ENCODE results near the gene SLC24A3.

The SLC24A3 gene

GRCh38 chr20:19274001-19274400 lies 61.6 kb downstream of the SLC24A3 start:
- DNase-seq, result no peak

- no peak for DNase-seq
These were observed 62.1 kb downstream of the SLC24A3 start for GRCh38 chr20:19274412-19275015.

GRCh38 chr20:19275038-19275629 lies 62.7 kb downstream of the SLC24A3 start:
- peak; percentile 18 for DNase-seq

GRCh38 chr20:19275630-19276071 lies 63.2 kb downstream of the SLC24A3 start:
- no peak for DNase-seq

GRCh38 chr20:19277381-19277780 lies 64.9 kb downstream of the SLC24A3 start:
- no peak for DNase-seq

GRCh38 chr20:19283490-19284025 lies 71.1 kb downstream of the SLC24A3 start:
- no peak for DNase-seq

- DNase-seq, result no peak
These were observed 72.1 kb downstream of the SLC24A3 start for GRCh38 chr20:19284400-19285178.

GRCh38 chr20:19285436-19285835 lies 73.0 kb downstream of the SLC24A3 start:
- no peak for DNase-seq

- DNase-seq, result no peak
These were observed 75.6 kb downstream of the SLC24A3 start for GRCh38 chr20:19288061-19288460.

GRCh38 chr20:19288636-19289035 lies 76.2 kb downstream of the SLC24A3 start:
- no peak for DNase-seq

- no peak for DNase-seq
These were observed 77.0 kb downstream of the SLC24A3 start for GRCh38 chr20:19289451-19289850.

- no peak for DNase-seq
These were observed 78.8 kb downstream of the SLC24A3 start for GRCh38 chr20:19291024-19291817.

- no peak for DNase-seq
These were observed 79.3 kb downstream of the SLC24A3 start for GRCh38 chr20:19291818-19292132.

- DNase-seq, result no peak
These were observed 79.8 kb downstream of the SLC24A3 start for GRCh38 chr20:19292254-19292653.

- no peak for DNase-seq
These were observed 82.6 kb downstream of the SLC24A3 start for GRCh38 chr20:19295076-19295475.

- DNase-seq, result no peak
These were observed 86.2 kb downstream of the SLC24A3 start for GRCh38 chr20:19298652-19299051.

- no peak for DNase-seq
These were observed 88.0 kb downstream of the SLC24A3 start for GRCh38 chr20:19300395-19300794.

- DNase-seq, result no peak
These were observed 88.7 kb downstream of the SLC24A3 start for GRCh38 chr20:19301142-19301541.

GRCh38 chr20:19301843-19302242 lies 89.4 kb downstream of the SLC24A3 start:
- no peak for DNase-seq

- DNase-seq, result no peak
These were observed 90.3 kb downstream of the SLC24A3 start for GRCh38 chr20:19302714-19303113.

- no peak for DNase-seq
These were observed 91.9 kb downstream of the SLC24A3 start for GRCh38 chr20:19304389-19304788.

GRCh38 chr20:19304886-19305415 lies 92.5 kb downstream of the SLC24A3 start:
- DNase-seq, result no peak

GRCh38 chr20:19308146-19308545 lies 95.7 kb downstream of the SLC24A3 start:
- no peak for DNase-seq
